Neural crest cell (in vitro differentiated cells): ENCODE results near the gene TSPO. TPM values are rescaled to one million over a fixed set of nuclear protein-coding genes. Genes with fewer than 3 reads are reported as not detected.

Source experiments
- DNase-seq: peaks from one replicate; pipeline ENCODE4 v3.0.0; 2021; ENCODE audit warnings: low read depth, mixed read lengths, low spot score
- H3K27ac Mint-ChIP-seq: one replicate; pipeline ENCODE4 v1.8.0; 2021; ENCODE audit warnings: mild to moderate bottlenecking, mixed read lengths; ENCODE audit not compliant: unreplicated experiment
- H3K27me3 Mint-ChIP-seq: 2 replicates; pipeline ENCODE4 v1.8.0; 2021; ENCODE audit warnings: low read depth, mild to moderate bottlenecking, mixed read lengths
- H3K36me3 Mint-ChIP-seq: 2 replicates; pipeline ENCODE4 v1.8.0; 2021; ENCODE audit warnings: low read depth, mild to moderate bottlenecking, mixed read lengths
- H3K4me1 Mint-ChIP-seq: 2 replicates; pipeline ENCODE4 v1.8.0; 2021; ENCODE audit warnings: mixed read lengths
- H3K4me3 Mint-ChIP-seq: one replicate; pipeline ENCODE4 v1.8.0; 2021; ENCODE audit warnings: mild to moderate bottlenecking, mixed read lengths
- H3K9me3 Mint-ChIP-seq: 2 replicates; pipeline ENCODE4 v1.8.0; 2021; ENCODE audit warnings: mixed read lengths
- total RNA-seq: library from RNA; stranded (reverse); gene quantifications from 2 replicates; pipeline ENCODE4 v1.2.1, GENCODE V29; 2021
- TF ChIP-seq, protein P1 (sequence below): fragments of 200-600 bp; sonication (generic); conservative IDR thresholded peaks from 2 replicates; pipeline ENCODE4 v1.5.0; 2021; ENCODE audit warnings: antibody characterized with exemption, mild to moderate bottlenecking

TSPO gene
- total RNA-seq, 1 donor from 2014 or later: 12.3 TPM

DNA sequence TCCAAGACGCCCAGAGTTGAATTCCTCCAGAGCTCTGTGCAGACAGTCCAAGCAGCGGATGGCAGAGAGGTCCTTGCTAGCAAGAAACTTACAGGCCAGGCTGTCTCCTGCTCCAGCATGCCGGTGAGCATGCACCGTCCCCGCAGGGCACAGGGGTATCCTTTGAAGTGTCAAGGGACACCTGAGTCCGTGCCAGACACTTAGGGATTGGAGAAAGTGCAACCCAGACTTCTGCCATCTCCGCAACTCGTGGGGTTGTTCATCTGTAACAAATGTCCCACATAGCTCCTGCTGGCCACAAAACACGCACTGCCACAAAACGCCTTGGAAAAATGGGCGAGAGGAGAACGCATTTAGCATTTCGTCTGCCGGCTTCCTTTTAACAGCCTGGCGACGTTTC, 13.3 kb downstream of the TSPO start:
- H3K4me3 Mint-ChIP-seq: no peak overlapping the region
- no peak overlapping the region for H3K27ac Mint-ChIP-seq
- no peaks in the 10 kb centered on the region for H3K9me3 Mint-ChIP-seq
- no peaks in the 10 kb centered on the region for H3K36me3 Mint-ChIP-seq
- H3K27me3 Mint-ChIP-seq: no peaks in the 10 kb centered on the region
- peaks cover 8% of the 10 kb centered on the region for H3K4me1 Mint-ChIP-seq
- TF ChIP-seq, protein P1, sequence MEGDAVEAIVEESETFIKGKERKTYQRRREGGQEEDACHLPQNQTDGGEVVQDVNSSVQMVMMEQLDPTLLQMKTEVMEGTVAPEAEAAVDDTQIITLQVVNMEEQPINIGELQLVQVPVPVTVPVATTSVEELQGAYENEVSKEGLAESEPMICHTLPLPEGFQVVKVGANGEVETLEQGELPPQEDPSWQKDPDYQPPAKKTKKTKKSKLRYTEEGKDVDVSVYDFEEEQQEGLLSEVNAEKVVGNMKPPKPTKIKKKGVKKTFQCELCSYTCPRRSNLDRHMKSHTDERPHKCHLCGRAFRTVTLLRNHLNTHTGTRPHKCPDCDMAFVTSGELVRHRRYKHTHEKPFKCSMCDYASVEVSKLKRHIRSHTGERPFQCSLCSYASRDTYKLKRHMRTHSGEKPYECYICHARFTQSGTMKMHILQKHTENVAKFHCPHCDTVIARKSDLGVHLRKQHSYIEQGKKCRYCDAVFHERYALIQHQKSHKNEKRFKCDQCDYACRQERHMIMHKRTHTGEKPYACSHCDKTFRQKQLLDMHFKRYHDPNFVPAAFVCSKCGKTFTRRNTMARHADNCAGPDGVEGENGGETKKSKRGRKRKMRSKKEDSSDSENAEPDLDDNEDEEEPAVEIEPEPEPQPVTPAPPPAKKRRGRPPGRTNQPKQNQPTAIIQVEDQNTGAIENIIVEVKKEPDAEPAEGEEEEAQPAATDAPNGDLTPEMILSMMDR: no peak
- DNase-seq: no peak

DNA sequence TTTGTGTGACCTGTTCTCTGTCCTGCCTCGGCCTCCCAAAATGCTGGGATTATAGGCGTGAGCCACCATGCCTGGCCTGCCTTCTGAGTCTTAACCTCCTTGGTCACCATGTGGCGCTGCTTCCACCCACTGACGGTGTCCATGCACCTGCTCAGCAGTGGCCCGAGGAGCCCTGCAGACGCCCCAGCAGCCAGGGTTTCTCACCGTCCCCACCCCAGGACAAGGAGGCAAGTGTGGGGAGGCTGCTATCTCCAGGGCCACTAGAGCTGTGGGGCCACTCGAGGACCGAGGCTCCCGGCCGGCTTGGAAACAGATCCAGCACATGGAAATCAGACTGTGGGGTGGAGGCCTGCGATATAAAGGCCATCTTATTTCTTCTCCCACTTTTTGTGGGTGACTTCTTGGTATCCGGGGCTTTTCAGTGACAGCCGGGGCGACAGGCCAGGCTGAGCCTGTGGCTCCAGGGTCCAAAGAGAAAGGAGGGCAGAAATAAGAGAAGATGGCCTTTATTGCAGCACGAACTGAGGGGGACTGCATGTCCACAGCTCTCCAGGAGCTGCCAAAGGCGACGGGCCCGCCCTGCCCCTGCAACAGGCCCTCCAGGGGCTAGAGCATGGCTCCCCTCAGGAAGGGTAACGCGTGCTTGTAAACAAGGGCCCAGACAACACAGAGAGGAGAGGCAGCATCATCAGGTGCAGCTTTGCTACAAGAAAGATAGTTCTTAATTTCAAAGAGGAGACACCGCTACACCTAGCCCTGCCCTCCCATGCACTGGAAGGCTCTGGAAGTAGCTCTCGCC, 15.0 kb downstream of the TSPO start:
- Mint-ChIP-seq H3K36me3 (no peaks in the 10 kb centered on the region), H3K4me1 (peaks cover 8% of the 10 kb centered on the region), H3K27ac (no peak overlapping the region)

DNA sequence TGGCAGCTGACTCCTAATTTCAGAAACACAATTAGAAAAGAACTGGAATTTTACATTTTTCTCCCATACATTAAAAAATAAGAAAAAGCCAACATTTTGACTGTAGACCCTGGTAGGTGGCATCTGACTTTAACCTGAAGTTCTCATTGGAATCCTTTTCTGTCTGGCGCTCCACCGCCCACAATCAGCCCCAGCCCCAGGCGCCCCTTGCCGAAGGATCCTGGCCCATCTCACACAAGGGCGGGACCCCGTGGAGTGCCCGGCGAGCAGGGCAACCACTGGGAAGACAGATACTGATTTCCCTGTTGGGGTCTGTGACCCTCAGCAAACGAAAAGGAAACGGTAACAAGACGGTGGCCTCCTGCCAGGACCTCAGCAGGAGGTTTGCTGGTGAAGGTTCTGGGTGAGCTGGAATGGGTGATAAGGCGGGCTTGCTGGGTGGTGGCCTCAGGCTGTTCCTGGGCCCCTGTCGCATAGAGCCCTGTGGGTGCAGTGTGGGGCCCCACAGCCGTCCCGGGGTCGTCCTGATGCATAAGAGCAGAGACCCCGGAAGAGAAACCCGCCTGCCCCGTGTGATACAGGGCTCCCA, 15.7 kb downstream of the TSPO start:
- no peaks in the 10 kb centered on the region for H3K27me3 Mint-ChIP-seq
- no peaks in the 10 kb centered on the region for H3K9me3 Mint-ChIP-seq
- no peak overlapping the region for H3K4me3 Mint-ChIP-seq
- no peak overlapping the region for H3K27ac Mint-ChIP-seq
- TF ChIP-seq, protein P1: no peak
- no peaks in the 10 kb centered on the region for H3K36me3 Mint-ChIP-seq
- no peak for DNase-seq
- H3K4me1 Mint-ChIP-seq: peaks cover 8% of the 10 kb centered on the region

More for the DNA sequence above, 15.0 kb downstream of the TSPO start:
- Mint-ChIP-seq H3K4me3 (no peak overlapping the region), H3K9me3 (no peaks in the 10 kb centered on the region), H3K27me3 (no peaks in the 10 kb centered on the region)
- TF ChIP-seq, protein P1: no peak
- DNase-seq: no peak

DNA sequence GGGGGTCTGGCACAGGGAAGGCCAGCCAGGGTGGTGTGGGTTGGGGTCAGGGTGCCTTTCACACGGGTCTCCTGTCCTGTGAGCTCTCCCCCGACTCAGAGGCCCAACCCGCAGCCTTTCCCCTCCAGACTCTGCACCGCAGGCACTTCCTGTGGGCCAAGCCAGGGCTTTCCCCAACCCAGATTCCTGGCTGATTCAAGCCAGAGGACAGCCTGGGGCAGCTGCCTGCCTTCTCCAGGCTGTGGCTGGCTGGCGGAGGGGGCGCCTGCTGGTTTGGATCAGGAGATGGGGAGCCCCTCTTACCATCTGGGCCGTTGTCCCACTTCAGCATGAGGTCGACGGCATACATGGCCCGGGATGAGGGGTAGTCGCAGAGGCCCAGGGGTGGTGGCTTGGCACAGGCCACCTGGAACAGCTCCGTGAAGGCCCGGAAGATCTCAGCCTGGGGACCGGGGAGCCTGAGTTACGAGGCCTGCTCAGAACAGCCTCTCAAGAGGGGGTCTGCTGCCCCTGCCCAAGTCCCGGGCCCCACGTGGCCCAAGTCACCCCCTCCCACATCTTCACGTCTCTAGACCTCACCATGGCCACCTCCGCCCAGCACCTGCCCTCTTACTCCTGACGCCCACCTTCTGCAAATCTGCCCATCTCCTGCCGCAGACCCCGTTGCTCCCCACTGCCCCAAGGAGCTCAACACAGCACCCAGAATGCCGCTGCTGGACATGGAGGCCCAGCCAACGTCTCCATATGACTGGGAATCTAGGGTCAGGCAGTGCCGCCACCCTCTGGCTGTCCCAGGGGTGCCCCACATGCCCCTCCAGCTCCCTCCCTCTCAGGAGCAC, 17.3 kb downstream of the TSPO start:
- Mint-ChIP-seq H3K4me1 (peaks cover 8% of the 10 kb centered on the region), H3K36me3 (no peaks in the 10 kb centered on the region), H3K9me3 (no peaks in the 10 kb centered on the region), H3K4me3 (no peak overlapping the region), H3K27me3 (no peaks in the 10 kb centered on the region), H3K27ac (peak overlapping the region; percentile 84)
- TF ChIP-seq, protein P1: no peak
- no peak for DNase-seq

DNA sequence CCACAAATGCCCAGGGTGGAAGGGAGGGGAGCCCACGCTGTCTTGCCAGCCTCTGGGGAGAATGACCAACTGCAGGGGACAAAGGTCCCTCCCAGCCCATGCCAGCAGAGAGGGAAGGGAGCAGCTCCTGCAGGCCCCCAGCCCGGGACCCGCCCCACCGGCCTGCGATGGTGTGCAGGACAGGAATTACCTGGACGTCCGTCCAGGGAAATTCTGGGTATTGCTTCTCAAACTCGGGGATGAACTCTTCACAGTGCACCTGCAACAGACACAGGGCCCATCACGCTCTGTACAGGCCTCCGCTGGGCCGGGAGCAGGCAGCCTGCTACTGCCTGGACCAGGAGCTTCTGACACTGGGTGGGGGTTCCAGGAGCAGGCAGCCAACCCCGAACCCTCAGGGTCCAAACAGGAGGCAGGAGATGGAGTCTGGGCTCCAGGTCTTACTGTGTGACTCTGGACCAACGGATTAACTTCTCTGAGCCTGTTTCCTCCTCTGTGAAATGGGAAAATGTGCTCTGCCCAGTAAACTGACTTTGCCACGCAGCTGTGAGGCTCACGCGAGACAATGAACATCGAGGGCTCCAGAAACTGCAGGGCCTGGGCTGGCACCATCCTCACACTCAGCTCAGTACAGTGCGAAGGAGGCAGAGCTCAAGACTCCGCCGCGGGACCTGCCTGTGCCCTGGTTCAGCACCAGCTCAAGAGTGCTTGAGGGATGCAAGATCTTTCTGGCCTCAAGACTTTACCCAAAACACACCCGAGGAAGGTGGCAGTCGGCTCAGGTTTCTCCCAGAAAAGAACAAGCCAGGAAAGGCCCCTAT, 18.2 kb downstream of the TSPO start:
- TF ChIP-seq, protein P1: no peak
- Mint-ChIP-seq H3K4me1 (no peaks in the 10 kb centered on the region), H3K9me3 (no peaks in the 10 kb centered on the region), H3K27ac (no peak overlapping the region), H3K4me3 (no peak overlapping the region), H3K36me3 (no peaks in the 10 kb centered on the region), H3K27me3 (no peaks in the 10 kb centered on the region)
- no peak for DNase-seq
